ENCODE data around the gene LIPG.

DNA sequence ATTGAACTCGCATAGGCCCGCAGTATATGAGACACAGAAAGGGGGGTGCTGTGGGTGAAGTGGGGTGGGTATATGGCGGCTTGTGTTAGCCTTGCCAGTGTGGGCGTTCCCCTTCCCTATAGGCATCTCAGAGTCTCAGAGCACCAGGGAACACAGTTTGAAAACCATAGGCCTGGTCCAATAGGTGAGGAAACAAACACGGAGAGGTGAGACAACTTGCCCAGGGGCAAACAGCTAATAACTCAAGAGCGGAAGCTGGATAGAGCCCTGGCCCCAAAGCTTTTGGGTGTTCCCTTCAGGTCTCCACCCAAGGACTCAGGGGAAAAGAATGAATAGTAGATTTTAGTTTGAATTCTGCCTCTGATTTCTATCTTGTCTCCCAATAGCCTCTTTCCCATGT is 7.9 kb downstream of the LIPG start:
- no peak for TF ChIP-seq SNAI2 (CRISPR knock-in tag; IDR thresholded peaks at IDR 0.05)
- TF ChIP-seq, protein P1, sequence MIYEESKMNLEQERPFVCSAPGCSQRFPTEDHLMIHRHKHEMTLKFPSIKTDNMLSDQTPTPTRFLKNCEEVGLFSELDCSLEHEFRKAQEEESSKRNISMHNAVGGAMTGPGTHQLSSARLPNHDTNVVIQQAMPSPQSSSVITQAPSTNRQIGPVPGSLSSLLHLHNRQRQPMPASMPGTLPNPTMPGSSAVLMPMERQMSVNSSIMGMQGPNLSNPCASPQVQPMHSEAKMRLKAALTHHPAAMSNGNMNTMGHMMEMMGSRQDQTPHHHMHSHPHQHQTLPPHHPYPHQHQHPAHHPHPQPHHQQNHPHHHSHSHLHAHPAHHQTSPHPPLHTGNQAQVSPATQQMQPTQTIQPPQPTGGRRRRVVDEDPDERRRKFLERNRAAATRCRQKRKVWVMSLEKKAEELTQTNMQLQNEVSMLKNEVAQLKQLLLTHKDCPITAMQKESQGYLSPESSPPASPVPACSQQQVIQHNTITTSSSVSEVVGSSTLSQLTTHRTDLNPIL (CRISPR knock-in tag; IDR thresholded peaks at IDR 0.05; ENCODE audit: low read depth): no peak
- TF ChIP-seq, protein P2, sequence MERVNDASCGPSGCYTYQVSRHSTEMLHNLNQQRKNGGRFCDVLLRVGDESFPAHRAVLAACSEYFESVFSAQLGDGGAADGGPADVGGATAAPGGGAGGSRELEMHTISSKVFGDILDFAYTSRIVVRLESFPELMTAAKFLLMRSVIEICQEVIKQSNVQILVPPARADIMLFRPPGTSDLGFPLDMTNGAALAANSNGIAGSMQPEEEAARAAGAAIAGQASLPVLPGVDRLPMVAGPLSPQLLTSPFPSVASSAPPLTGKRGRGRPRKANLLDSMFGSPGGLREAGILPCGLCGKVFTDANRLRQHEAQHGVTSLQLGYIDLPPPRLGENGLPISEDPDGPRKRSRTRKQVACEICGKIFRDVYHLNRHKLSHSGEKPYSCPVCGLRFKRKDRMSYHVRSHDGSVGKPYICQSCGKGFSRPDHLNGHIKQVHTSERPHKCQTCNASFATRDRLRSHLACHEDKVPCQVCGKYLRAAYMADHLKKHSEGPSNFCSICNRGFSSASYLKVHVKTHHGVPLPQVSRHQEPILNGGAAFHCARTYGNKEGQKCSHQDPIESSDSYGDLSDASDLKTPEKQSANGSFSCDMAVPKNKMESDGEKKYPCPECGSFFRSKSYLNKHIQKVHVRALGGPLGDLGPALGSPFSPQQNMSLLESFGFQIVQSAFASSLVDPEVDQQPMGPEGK (CRISPR knock-in tag; IDR thresholded peaks at IDR 0.05; ENCODE audit: borderline replicate concordance): no peak
- TF ChIP-seq BACH2 (CRISPR knock-in tag; IDR thresholded peaks at IDR 0.05; ENCODE audit: borderline replicate concordance): no peak
- no peak for TF ChIP-seq POU6F1 (CRISPR knock-in tag; IDR thresholded peaks at IDR 0.05; ENCODE audit: borderline replicate concordance, low read depth)
- no peak for TF ChIP-seq ISL1 (CRISPR knock-in tag; IDR thresholded peaks at IDR 0.05)
- no peak for TF ChIP-seq RARB (CRISPR knock-in tag; IDR thresholded peaks at IDR 0.05)
- no peak for TF ChIP-seq ARNTL (CRISPR knock-in tag; IDR thresholded peaks at IDR 0.05; ENCODE audit: borderline replicate concordance, low read depth)

All from SK-N-SH treated with all-trans-retinoic acid at 6 μM for 48 hours (cell line).